ENCODE results near the gene EIPR1. TPM values are rescaled to one million over a fixed set of nuclear protein-coding genes. Genes with fewer than 3 reads are reported as not detected.

EIPR1 gene
- total and polyA plus RNA-seq, 2 of the 4 experiments (the other 2 are of a cell fraction), result 46.5 to 67.4 TPM

DNA sequence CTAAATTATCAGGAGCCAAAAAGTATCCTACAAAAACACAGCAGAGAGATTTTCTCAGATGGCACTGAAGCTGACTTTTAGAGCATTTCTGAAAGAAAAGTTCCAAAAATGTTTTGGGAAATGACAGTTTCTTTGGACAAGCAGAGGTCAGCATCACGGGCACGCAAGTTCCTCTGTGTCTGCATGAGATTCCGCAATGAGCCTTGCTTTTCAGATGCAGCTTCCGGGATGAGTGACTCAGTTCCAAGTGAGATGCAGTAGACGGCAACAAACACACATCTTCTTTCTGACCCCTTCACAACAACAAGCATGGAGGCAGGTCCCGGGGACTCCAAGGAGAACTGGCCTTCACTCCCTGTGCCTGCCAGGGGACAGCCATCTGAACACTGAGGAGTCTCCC is 76.6 kb downstream of the EIPR1 start:
- peak; percentile 54 for TF ChIP-seq CEBPB (IDR thresholded peaks at IDR 0.05; ENCODE audit: low read depth, low read length)
- no peak for TF ChIP-seq RCOR1 (IDR thresholded peaks at IDR 0.05; ENCODE audit: insufficient replicate concordance, low read length)
- TF ChIP-seq BHLHE40 (IDR thresholded peaks at IDR 0.05; ENCODE audit: low read depth, low read length), result no peak
- TF ChIP-seq, protein P1, sequence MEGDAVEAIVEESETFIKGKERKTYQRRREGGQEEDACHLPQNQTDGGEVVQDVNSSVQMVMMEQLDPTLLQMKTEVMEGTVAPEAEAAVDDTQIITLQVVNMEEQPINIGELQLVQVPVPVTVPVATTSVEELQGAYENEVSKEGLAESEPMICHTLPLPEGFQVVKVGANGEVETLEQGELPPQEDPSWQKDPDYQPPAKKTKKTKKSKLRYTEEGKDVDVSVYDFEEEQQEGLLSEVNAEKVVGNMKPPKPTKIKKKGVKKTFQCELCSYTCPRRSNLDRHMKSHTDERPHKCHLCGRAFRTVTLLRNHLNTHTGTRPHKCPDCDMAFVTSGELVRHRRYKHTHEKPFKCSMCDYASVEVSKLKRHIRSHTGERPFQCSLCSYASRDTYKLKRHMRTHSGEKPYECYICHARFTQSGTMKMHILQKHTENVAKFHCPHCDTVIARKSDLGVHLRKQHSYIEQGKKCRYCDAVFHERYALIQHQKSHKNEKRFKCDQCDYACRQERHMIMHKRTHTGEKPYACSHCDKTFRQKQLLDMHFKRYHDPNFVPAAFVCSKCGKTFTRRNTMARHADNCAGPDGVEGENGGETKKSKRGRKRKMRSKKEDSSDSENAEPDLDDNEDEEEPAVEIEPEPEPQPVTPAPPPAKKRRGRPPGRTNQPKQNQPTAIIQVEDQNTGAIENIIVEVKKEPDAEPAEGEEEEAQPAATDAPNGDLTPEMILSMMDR (conservative IDR thresholded peaks at IDR 0.05; ENCODE audit: low read depth, low read length), result no peak
- peak; percentile 41 for DNase-seq
- Histone ChIP-seq H2BK120ac (ENCODE audit: low read depth, low read length) (no peak overlapping the region), H4K20me1 (ENCODE audit: insufficient read depth, low read length) (no peaks in the 10 kb centered on the region), H3K4ac (ENCODE audit: low read depth, low read length) (no peak overlapping the region), H3K9me1 (ENCODE audit: insufficient read depth, low read length) (no peaks in the 10 kb centered on the region), H4K8ac (ENCODE audit: low read depth in 2 of 2, low read length in 2 of 2) (no peak overlapping the region), H3K4me2 (ENCODE audit: low read depth, low read length) (no peak overlapping the region), H3K4me3 (ENCODE audit: insufficient read depth, low read depth, low read length) (no peak overlapping the region), H2AK9ac (replicated peaks; ENCODE audit: low read depth, low read length, poor library complexity) (no peak overlapping the region), H3K14ac (replicated peaks; ENCODE audit: low read depth, low read length) (no peak overlapping the region), H3K18ac (ENCODE audit: low read depth, low read length) (no peak overlapping the region), H3K4me1 (ENCODE audit: control insufficient read depth, insufficient read depth, low read length) (no peaks in the 10 kb centered on the region), H2BK20ac (ENCODE audit: low read depth, low read length) (no peak overlapping the region), H2AK5ac (ENCODE audit: low read depth, low read length) (no peak overlapping the region), H2BK15ac (ENCODE audit: low read depth, low read length) (no peak overlapping the region), H3K27ac (ENCODE audit: insufficient read depth, low read length) (no peak overlapping the region), H3K9ac (ENCODE audit: low read depth, low read length) (no peak overlapping the region), H3K79me1 (ENCODE audit: low read depth in 1 of 2, low read length in 2 of 2) (peaks cover 0 to 8% of the 10 kb centered on the region in 2 experiments; a peak in 2 of 4 replicates), H2BK5ac (ENCODE audit: low read depth, low read length, poor library complexity, severe bottlenecking) (no peak overlapping the region), H3K9me3 (ENCODE audit: control insufficient read depth, insufficient read depth, low read length) (no peaks in the 10 kb centered on the region), H2AFZ (replicated peaks; ENCODE audit: low read length, poor library complexity) (no peak overlapping the region), H3K27me3 (ENCODE audit: control insufficient read depth, insufficient read depth, low read length) (no peaks in the 10 kb centered on the region), H3K36me3 (ENCODE audit: control insufficient read depth, insufficient read depth, low read length) (no peaks in the 10 kb centered on the region), H3K56ac (ENCODE audit: extremely low read depth, insufficient read depth, low read length) (no peak overlapping the region), H4K5ac (ENCODE audit: low read depth, low read length) (no peak overlapping the region), H3K23ac (ENCODE audit: low read depth, low read length) (no peak overlapping the region), H4K91ac (ENCODE audit: insufficient read depth, low read depth, low read length) (no peak overlapping the region)
- no TSS peak for BruUV-seq (replicated peaks)
- ChIA-PET POLR2A (ENCODE audit: unreplicated experiment) (no interaction called here), CTCF (no interaction called here)
- intact Hi-C loops (cut with micrococcal nuclease) (no loop called here), in situ Hi-C loops (cut with MboI; ENCODE audit: low sequenced_read_pairs) (no loop called here), dilution Hi-C loops (cut with HindIII; ENCODE audit: low sequenced_read_pairs, unreplicated experiment) (no loop called here)
- WGBS, 2 experiments (ENCODE audit: extremely low coverage in 2 of 2, insufficient read length in 1 of 2), result 93% methylated on average over 3 of the region's 6 CpGs; no CpG with 5 or more reads in 1 of the 2 experiments
- ATAC-seq (ENCODE audit: low read depth), result no peak; the same call in 1 of the 2 replicates

Measured in IMR-90 (cell line).